Motor neuron (in vitro differentiated cells): ENCODE results near the gene WDFY2. TPM values are rescaled to one million over a fixed set of nuclear protein-coding genes. Genes with fewer than 3 reads are reported as not detected.
"Not testable (repeated sequence)": the region's sequence is repeated elsewhere in the genome, so short reads cannot be mapped to it uniquely, and the experiment has no call there.

Experiments used
- ATAC-seq, 8 experiments: fragments of 200-7000 bp; cut with Tn5 transposase; replicated peaks in 6 of 8; 2 replicates each; pipeline ENCODE4 v1.8.0; 2021; ENCODE audit warnings: mild to moderate bottlenecking in 8 of 8, moderate library complexity in 8 of 8
- H3K27ac ChIP-seq, 2 donors: fragments of 250-450 bp; sonication (Bioruptor Pico); 2 replicates each; pipeline ENCODE4 v1.9.0; 2021; ENCODE audit warnings: antibody characterized with exemption in 2 of 2, mild to moderate bottlenecking in 2 of 2, moderate library complexity in 1 of 2
- H3K4me1 ChIP-seq, 2 donors: fragments of 250-450 bp; sonication (Bioruptor Pico); replicated peaks in 1 of 2; 2 replicates each; pipeline ENCODE4 v1.6.1; 2021; ENCODE audit warnings: antibody characterized with exemption in 2 of 2, mild to moderate bottlenecking in 2 of 2, moderate library complexity in 1 of 2
- H3K4me3 ChIP-seq, 5 donors: fragments of 250-450 bp; sonication (Bioruptor Pico); 2 replicates each; pipeline ENCODE4 v1.9.0; 2021; ENCODE audit warnings: antibody characterized with exemption in 5 of 5, mild to moderate bottlenecking in 5 of 5, moderate library complexity in 4 of 5
- WGBS, 10 experiments: fragments of 450-650 bp; shearing (Covaris generic); methylation state at CpG; one replicate each; pipeline ENCODE4 v1.0.0; 2022; 5-methylcytosine and 5-hydroxymethylcytosine counted together
- in situ Hi-C, 9 experiments: fragments of 400-800 bp; cut with MboI; loops; one replicate each; pipeline ENCODE4 v1.15.0; 2021; ENCODE audit warnings: low sequenced_read_pairs in 9 of 9, low pct_unique_long_range_greater_than_20kb in 2 of 9; ENCODE audit not compliant: unreplicated experiment in 9 of 9
- total RNA-seq, 8 experiments: library from RNA; unstranded; fragments of 300-600 nt; gene quantifications; 2 replicates each; pipeline versions ENCODE4 v1.2.3 to v1.2.4, GENCODE V29; 2022

Gene WDFY2
- total RNA-seq, 8 experiments from 2014 or later = 7.0 to 20.5 (median 11.7) TPM

DNA sequence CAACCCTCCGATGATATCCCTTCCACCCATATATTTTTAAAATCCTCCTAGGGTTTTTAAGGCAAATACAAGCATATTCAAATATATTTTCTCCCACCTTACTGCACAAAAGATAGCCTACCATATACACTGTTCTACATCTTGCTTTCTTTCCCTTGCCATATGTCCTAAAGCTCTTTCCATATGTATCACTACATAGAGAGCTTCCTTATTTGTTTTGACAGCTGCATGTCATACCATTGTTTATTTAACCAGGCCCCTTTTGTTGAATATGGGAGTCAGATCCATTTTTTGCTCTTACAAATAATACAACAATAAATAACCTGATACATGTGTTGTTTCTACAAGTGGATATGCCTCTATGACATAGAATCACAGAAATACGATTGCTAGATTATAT, 32.8 kb upstream of the WDFY2 start:
- Histone ChIP-seq H3K4me1 (no peaks in the 10 kb centered on the region), H3K27ac (no peak overlapping the region), H3K4me3 (no peak overlapping the region)
- in situ Hi-C loops = no loop called here
- WGBS, 10 experiments = 38 to 100% (median 85%) methylated on average over 1 to 2 of the region's 2 CpGs; no CpG with 5 or more reads in 1 of the 10 experiments
- ATAC-seq = peak in 1 of 8 experiments; percentile 77

DNA sequence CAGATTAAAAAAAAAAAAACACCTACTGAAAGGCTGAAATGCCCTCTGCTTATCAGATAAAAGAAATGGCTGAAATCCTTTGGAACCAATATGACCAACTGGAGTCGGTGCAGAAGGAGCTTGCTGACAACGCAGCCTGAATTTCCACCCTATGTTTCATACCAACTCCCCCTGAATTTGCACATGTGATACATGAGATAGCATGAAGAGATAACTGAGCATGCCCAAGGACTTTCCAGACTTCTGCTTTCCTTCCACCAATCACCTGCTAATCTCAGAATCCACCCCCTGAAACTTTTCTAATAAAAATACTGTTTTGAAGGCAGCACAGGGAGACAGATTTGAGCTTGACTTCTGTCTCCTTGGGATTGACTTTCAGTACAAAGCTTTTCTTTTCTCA, 32.2 kb upstream of the WDFY2 start:
- WGBS, 10 experiments = 80 to 100% (median 89%) methylated on average over 1 to 2 of the region's 2 CpGs; no CpG with 5 or more reads in 5 of the 10 experiments
- Histone ChIP-seq H3K27ac (no peak overlapping the region), H3K4me1 (no peaks in the 10 kb centered on the region), H3K4me3 (no peak overlapping the region)
- ATAC-seq = no peak
- in situ Hi-C loops = no loop called here

DNA sequence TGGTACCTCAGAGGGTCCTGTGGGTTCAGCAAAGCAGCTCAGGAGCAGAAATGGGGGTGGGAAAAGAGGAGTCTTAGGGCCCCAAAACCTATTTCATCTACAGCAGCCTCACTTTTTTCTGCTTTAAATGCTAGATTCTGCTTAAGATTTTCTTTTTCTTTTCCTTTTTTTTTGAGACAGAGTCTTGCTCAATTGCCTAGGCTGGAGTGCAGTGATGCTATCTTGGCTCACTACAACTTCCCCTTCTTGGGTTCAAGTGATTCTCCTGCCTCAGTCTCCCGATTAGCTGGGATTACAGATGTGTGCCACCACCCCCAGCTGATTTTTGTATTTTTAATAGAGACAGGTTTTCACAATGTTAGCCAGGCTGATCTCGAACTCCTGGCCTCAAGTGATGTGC, 30.7 kb upstream of the WDFY2 start:
- Histone ChIP-seq H3K27ac (no peak overlapping the region), H3K4me3 (no peak overlapping the region), H3K4me1 (no peaks in the 10 kb centered on the region)
- ATAC-seq = no peak
- 40 to 94% (median 68%) methylated on average over 2 of the region's 2 CpGs; no CpG with 5 or more reads in 2 of the 10 experiments for WGBS, 10 experiments
- in situ Hi-C loops = no loop called here

DNA sequence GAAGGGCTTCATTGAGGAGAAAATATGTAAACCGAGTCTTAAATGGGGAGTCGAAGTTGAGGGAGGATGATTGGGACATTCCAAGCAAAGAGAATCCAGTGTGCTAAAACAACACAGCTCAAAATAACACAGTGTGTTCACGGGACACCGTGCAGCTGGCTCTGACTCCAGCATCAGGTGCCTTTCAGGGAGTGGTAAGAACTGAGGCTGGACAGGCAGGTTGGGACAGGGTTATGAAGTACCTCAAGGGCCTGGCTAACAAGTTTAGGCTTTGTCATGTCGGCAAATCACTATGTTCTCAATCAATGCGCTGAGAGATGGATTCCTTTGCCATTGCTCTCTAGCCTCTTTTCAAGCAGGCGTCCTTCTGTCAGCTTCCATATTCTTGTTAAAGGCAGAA, 27.5 kb upstream of the WDFY2 start:
- Histone ChIP-seq H3K27ac (no peak overlapping the region), H3K4me1 (no peaks in the 10 kb centered on the region), H3K4me3 (no peak overlapping the region)
- 83 to 98% (median 86%) methylated on average over 2 to 7 of the region's 7 CpGs; no CpG with 5 or more reads in 1 of the 10 experiments for WGBS, 10 experiments
- ATAC-seq = no peak
- in situ Hi-C loops = no loop called here

DNA sequence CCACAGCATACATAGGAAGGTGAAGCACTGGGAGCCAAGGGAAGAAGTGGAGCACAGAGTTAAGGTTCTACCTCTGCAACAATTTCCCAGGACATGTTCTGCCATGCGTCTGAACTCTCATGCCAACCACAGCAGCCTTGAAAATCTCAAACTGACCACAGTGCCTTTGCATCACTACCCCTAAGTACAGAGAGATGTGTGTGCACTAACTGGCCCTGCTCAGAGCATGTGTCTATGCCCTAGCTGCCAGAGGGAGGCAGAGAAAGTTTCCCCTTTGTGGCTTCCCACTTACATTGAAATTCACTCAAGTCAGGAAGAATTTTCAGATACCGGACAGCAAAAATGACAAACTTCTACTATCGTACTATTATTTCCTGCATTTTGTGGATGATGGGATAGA, 26.8 kb upstream of the WDFY2 start:
- Histone ChIP-seq H3K4me1 (no peaks in the 10 kb centered on the region), H3K4me3 (no peak overlapping the region), H3K27ac (no peak overlapping the region)
- no peak for ATAC-seq
- in situ Hi-C loops = no loop called here
- 40 to 100% (median 100%) methylated on average over 1 to 3 of the region's 3 CpGs; no CpG with 5 or more reads in 4 of the 10 experiments for WGBS, 10 experiments

DNA sequence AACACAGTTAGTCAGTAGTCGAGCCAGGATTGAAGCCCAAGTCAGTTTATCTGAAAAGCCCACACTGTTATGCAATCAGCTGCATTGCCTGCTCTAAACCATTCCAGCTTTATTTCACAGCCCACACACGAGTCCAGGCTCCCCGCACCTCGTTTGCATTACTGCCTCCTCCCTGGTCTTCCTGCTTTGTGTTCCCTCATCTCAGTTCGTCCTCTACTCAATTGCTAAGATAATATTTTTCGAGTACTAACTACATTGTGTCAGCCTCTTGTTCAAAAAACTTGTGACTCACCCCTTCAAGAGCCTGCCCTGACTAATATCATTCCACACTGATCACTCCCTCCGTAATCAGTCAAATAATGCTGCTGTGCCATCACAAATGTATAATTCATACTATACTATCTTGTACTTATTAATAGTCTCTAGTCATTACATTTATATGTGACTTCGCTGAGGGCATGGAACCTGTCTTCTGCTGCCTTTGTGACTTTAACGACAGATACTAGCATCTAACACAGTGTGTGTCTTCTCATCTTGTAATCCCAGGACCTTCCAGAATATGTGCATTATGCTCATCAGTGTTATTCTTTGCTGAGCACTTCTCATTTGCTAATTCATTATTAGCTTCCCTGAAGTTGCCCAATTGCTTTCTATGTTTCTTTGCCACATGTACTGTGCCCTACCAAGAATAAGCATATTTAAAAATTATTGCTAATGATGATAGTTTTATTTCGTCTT, 26.2 kb upstream of the WDFY2 start:
- H3K27ac ChIP-seq = no peak overlapping the region
- no peaks in the 10 kb centered on the region for H3K4me1 ChIP-seq
- in situ Hi-C loops = no loop called here
- no peak overlapping the region for H3K4me3 ChIP-seq
- 3 to 80% (median 50%) methylated on average over 1 to 10 of the region's 10 CpGs for WGBS, 10 experiments
- ATAC-seq = peak; percentile 67 to 97 (median 91)

DNA sequence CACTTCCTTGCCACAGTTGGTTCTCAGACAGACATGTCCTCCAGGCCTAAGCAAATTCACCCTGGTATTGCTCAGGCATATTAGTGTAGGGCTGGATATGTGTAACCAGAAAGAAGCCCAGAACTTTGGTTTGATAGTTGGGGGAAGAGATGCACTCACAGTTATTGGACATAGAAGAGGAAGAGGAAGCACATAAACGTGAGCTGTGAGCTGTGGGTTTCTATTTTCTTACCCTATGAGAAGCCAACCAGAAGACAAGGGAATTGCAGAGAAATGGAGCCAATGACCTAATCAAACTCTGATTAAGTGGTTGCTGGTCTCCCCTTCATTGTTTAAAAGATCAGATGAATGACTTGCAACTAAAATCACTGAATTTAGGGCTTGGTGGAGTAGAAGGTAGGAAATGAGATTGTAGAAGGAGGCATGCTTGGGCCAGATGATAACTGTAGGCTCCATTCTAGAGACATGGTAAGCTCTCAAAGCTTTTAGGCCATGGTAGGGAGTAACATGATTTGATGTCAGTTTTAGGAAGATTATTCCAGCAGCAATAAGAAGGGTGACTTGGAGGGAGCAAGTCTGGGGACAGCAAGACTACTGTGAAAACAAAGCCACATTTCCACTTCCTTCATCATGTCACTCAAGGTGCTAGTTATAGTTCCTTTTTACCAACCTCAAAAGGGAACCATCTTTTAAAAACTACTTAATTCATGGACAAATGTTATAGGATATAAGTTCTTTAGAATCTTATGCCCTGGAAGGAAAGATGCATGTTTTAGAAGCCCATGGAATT, 24.1 kb upstream of the WDFY2 start:
- in situ Hi-C loops = no loop called here
- Histone ChIP-seq H3K4me3 (no peak overlapping the region), H3K4me1 (no peaks in the 10 kb centered on the region), H3K27ac (no peak overlapping the region)
- ATAC-seq = no peak
- 60 to 86% (median 63%) methylated on average over 1 of the region's 1 CpG; no CpG with 5 or more reads in 5 of the 10 experiments for WGBS, 10 experiments

DNA sequence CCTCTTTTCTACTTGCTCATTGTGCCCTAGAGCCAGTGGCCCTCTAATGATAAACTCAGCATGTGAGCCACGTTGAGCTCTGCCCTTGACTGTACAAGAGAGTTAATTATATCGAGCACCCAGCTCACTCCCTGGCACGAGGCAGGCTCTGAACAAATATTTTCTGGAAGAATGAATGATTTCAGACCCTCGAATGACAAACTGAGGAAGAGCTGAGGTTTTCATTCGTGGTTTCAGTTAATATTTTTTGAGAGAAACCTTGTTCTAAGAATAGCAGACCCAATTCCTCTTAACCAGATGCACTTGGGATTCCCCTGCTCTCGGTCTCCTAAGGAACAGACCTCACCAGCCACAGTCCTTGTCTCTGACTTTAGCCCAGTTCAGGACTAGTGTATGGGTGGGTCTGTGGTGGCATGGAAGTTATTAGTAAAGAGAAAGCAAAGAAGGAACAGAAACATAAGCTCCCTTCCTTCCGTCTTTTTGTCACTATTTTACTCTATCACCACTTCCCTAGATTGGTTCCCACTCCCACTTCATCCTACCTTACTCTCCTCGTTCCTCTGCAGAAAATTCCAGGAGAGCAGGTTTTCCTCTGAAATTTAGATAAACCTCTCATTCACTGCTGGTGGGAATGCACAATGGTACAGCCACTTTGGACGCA, 22.1 kb upstream of the WDFY2 start:
- Histone ChIP-seq H3K27ac (no peak overlapping the region), H3K4me3 (no peak overlapping the region), H3K4me1 (no peaks in the 10 kb centered on the region)
- in situ Hi-C loops = no loop called here
- ATAC-seq = no peak
- 38 to 80% (median 67%) methylated on average over 1 to 9 of the region's 9 CpGs for WGBS, 10 experiments

DNA sequence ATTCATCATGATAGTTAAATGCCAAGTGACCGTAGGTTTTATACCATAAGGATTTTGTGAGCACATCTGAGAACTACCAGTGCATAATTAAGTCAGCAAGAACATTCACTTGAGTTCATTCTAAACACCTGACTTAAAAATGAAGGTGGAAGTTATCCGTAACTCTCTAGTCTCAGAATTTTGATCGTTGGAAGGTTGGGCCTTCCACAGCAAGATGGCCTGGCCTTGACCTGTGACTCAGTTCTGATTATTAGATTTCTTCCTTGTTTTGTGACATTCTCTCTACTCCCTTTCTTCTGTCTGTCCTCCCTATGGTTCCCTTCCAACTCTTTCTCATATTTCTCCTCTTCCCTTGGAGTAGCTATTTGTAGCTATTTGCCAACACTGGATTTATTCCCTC, 20.0 kb upstream of the WDFY2 start:
- WGBS, 10 experiments = 20 to 100% (median 86%) methylated on average over 1 to 3 of the region's 3 CpGs; no CpG with 5 or more reads in 1 of the 10 experiments
- H3K4me1 ChIP-seq = no peaks in the 10 kb centered on the region
- H3K4me3 ChIP-seq = no peak overlapping the region
- H3K27ac ChIP-seq = no peak overlapping the region
- ATAC-seq = no peak
- in situ Hi-C loops = no loop called here

DNA sequence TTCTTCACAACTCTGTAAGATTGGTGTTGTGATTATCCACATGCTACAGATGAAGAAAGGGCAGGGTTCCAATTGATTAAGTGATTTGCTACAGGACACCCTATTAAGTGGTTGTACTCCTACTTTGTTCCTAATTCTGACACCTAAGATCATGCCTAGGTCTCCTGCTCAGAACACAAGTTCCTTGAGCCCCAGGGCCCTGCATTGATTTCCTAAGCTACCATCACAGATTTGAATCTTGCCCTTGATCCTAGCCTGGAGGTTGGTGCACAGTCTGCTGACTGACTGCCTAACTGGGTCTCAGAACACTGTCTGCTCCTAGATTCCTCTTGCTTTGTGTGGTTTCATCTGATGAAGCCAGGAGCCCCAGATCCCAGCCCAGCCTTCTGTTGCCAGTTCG, 19.6 kb upstream of the WDFY2 start:
- Histone ChIP-seq H3K4me3 (no peak overlapping the region), H3K27ac (no peak overlapping the region), H3K4me1 (no peaks in the 10 kb centered on the region)
- 100% methylated on average over 1 of the region's 1 CpG; no CpG with 5 or more reads in 9 of the 10 experiments for WGBS, 10 experiments
- in situ Hi-C loops = no loop called here
- ATAC-seq = no peak

DNA sequence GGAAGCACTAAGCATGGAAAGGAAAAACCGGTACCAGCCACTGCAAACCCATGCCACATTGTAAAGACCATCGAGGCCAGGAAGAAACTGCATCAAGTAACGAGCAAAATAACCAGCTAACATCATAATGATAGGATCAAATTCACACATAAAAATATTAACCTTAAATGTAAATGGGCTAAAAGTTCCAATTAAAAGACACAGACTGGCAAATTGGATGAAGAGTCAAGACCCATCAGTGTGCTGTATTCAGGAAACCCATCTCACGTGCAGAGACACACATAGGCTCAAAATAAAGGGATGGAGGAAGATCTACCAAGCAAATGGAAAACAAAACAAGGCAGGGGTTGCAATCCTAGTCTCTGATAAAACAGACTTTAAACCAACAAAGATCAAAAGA, 15.3 kb upstream of the WDFY2 start:
- H3K4me3 ChIP-seq, H3K27ac ChIP-seq, H3K4me1 ChIP-seq, ATAC-seq, in situ Hi-C loops: not testable (repeated sequence)
- 0 to 100% methylated on average over 1 to 2 of the region's 4 CpGs; no CpG with 5 or more reads in 8 of the 10 experiments for WGBS, 10 experiments

DNA sequence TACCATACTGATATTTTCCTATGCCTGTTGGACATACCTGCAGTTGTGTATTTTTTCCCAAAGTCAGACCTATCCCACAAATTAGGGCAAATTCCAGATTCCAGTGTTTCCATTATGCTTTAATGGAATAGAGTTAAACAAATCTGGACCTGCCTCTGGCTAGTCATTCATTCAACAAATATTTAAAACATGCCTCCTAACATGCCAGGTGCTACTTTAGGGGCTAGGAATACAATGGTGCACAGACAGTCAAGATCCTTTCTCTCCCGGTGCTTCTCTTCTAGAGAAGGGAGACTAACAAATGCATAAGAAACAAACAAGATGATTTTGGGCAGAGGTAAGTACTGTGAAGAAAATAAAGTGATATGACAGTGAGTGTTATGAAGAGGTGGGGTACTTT, 7.5 kb upstream of the WDFY2 start:
- Histone ChIP-seq H3K27ac (no peak overlapping the region), H3K4me1 (no peaks in the 10 kb centered on the region), H3K4me3 (no peak overlapping the region)
- ATAC-seq = no peak
- in situ Hi-C loops = loop anchor here in 1 of 9 experiments (25.0 kb wide), 1 partner anchor 114 kb away; the partner anchor contains the start of gene INTS6
- 83 to 100% (median 94%) methylated on average over 1 of the region's 1 CpG; no CpG with 5 or more reads in 6 of the 10 experiments for whole genome bisulfite sequencing, 10 experiments

DNA sequence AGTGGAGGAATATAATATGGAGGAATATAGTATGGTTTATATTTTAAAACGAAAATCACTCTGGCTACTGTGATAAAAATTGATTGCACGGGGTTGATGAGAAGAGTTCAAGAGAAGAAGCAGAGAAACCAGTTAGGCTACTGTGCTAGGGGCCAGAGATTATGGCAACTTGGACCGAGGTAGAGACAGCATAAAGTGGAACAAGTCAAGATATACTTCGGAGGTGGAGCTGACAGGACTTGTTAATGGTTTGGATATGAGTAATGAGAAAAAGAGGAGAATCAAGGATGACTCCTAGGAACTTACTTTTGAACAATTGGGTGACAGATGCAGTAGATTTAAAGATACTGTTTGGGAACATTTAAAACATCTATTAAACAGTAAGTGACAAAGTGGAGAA, 6.6 kb upstream of the WDFY2 start:
- in situ Hi-C loops = loop anchor here in 1 of 9 experiments (25.0 kb wide), 1 partner anchor 115 kb away; the partner anchor contains the start of gene INTS6
- Histone ChIP-seq H3K4me3 (no peak overlapping the region), H3K4me1 (no peaks in the 10 kb centered on the region), H3K27ac (no peak overlapping the region)
- 67 to 94% (median 80%) methylated on average over 2 to 4 of the region's 4 CpGs for WGBS, 10 experiments
- ATAC-seq = no peak
